K562 (cell line): ENCODE data around the gene BMPER. TPM values are rescaled to one million over a fixed set of nuclear protein-coding genes. Genes with fewer than 3 reads are reported as not detected.

Experiments
- ATAC-seq: fragments of 200-7000 bp; cut with Tn5 transposase; 3 replicates; pipeline ENCODE4 v1.9.1; 2020; ENCODE audit warnings: moderate library complexity
- BruUV-seq: library from RNA; stranded (reverse); fragments of 400-500 nt; replicated peaks from 2 replicates; lab custom pipeline; 2021; lab: Mats Ljungman, UMichigan
- CTCF ChIA-PET: fragments of 300-600 bp; formaldehyde crosslinking; extraction: SDS; loops from one replicate; lab custom pipeline; 2021; ENCODE audit warnings: low intra/inter-chr PET ratio; lab: Yijun Ruan, JAX
- POLR2A ChIA-PET: fragments of 300-600, 350-650 bp; sonication (Branson Sonifier 250); formaldehyde crosslinking; extraction: SDS; loops from one replicate; lab custom pipeline; 2021; ENCODE audit warnings: antibody characterized with exemption, inconsistent platforms; lab: Yijun Ruan, JAX
- DNase-seq, 4 experiments: peaks; one replicate each; pipeline versions ENCODE4 v3.0.0 to v3.0.0-alpha.2; 2011 to 2018; ENCODE audit warnings: low spot score in 3 of 4, mixed read lengths in 3 of 4; ENCODE audit errors: extremely low read depth in 1 of 4
- FAIRE-seq: peaks from 2 replicates; lab custom pipeline; 2011; peaks lifted over from hg19 to GRCh38; lab: Jason Lieb, UNC
- H2AFZ ChIP-seq: 2 replicates; pipeline ENCODE4 v1.6.0; 2011; ENCODE audit warnings: low read depth, low read length, control low read depth, inconsistent platforms
- H3K27ac ChIP-seq: fragments of 200-600 bp; 3 replicates; pipeline ENCODE4 v1.8.0; 2011; ENCODE audit warnings: low read depth, mild to moderate bottlenecking, control low read depth, inconsistent platforms, low read length, moderate library complexity, mixed read lengths; ENCODE audit errors: extremely low read depth
- H3K27me3 ChIP-seq, 2 experiments: fragments of 300-600 bp in 1 of 2; 2 replicates in 1 of 2; 3 replicates in 1 of 2; pipeline versions ENCODE4 v1.6.0 to v1.8.0; 2011; ENCODE audit warnings: inconsistent platforms in 2 of 2, low read length in 2 of 2, mild to moderate bottlenecking in 1 of 2, mixed read lengths in 1 of 2, moderate library complexity in 1 of 2; ENCODE audit not compliant: control insufficient read depth in 2 of 2, insufficient read depth in 2 of 2
- H3K36me3 ChIP-seq: fragments of 300-600 bp; 3 replicates; pipeline ENCODE4 v1.8.0; 2011; ENCODE audit warnings: mild to moderate bottlenecking, low read length, inconsistent platforms; ENCODE audit not compliant: control insufficient read depth, insufficient read depth
- H3K4me1 ChIP-seq, 2 experiments: fragments of 200-600 bp in 1 of 2; replicated peaks in 1 of 2; 2 replicates in 1 of 2; 3 replicates in 1 of 2; pipeline versions ENCODE4 v1.5.1 to v1.8.0; 2011; ENCODE audit warnings: inconsistent platforms in 2 of 2, low read length in 2 of 2, mild to moderate bottlenecking in 1 of 2, mixed read lengths in 1 of 2, moderate library complexity in 1 of 2; ENCODE audit not compliant: control insufficient read depth in 2 of 2, insufficient read depth in 2 of 2
- H3K4me2 ChIP-seq: 2 replicates; pipeline ENCODE4 v1.6.1; 2011; ENCODE audit warnings: low read length, control low read depth, inconsistent platforms, mixed read lengths; ENCODE audit not compliant: insufficient read depth
- H3K4me3 ChIP-seq: fragments of 200-600 bp; sonication (generic), shearing (Covaris generic); 2 replicates; pipeline ENCODE4 v1.5.1; 2016; ENCODE audit warnings: control low read depth, inconsistent platforms
- H3K79me2 ChIP-seq: fragments of 200-600 bp; 3 replicates; pipeline ENCODE4 v1.8.0; 2011; ENCODE audit warnings: low read length, inconsistent platforms; ENCODE audit not compliant: control insufficient read depth, insufficient read depth
- H3K9ac ChIP-seq, 2 experiments: 2 replicates each; pipeline versions ENCODE4 v1.6.0 to v1.6.1; 2011; ENCODE audit warnings: low read depth in 2 of 2, low read length in 2 of 2, control low read depth in 1 of 2, inconsistent platforms in 1 of 2, mild to moderate bottlenecking in 1 of 2, mixed read lengths in 1 of 2; ENCODE audit not compliant: insufficient read depth in 1 of 2
- H3K9me1 ChIP-seq: one replicate; pipeline ENCODE4 v1.6.0; 2011; ENCODE audit warnings: inconsistent platforms, mild to moderate bottlenecking, low read length, moderate library complexity; ENCODE audit not compliant: control insufficient read depth, insufficient read depth
- H3K9me3 ChIP-seq: replicated peaks from 2 replicates; pipeline ENCODE4 v1.5.1; 2011; ENCODE audit warnings: low read depth, low read length, inconsistent platforms; ENCODE audit not compliant: control insufficient read depth, insufficient read depth
- H4K20me1 ChIP-seq: replicated peaks from 2 replicates; pipeline ENCODE4 v1.6.1; 2011; ENCODE audit warnings: low read length, inconsistent platforms, mixed read lengths; ENCODE audit not compliant: control insufficient read depth, insufficient read depth
- CBX1 ChIP-seq: sonication (generic); IDR thresholded peaks from 2 replicates; pipeline ENCODE4 v1.6.1; 2016; ENCODE audit warnings: antibody characterized with exemption, low read depth, mild to moderate bottlenecking
- NR1H2 ChIP-seq: sonication (generic); formaldehyde crosslinking; IDR thresholded peaks from 2 replicates; pipeline ENCODE4 v1.4.0; 2020; ENCODE audit warnings: mild to moderate bottlenecking, missing genetic modification reagents
- RBFOX2 ChIP-seq: fragments of 200-400 bp; formaldehyde crosslinking; IDR thresholded peaks from 2 replicates; pipeline ENCODE4 v1.6.1; 2017; ENCODE audit warnings: low read depth, mild to moderate bottlenecking, low read length, moderate library complexity
- ZNF134 ChIP-seq: fragments of 250-450 bp; sonication (Bioruptor Pico); conservative IDR thresholded peaks from 2 replicates; pipeline ENCODE4 v1.4.0; 2020
- WGBS: fragments of 100-300 bp; shearing (Covaris generic); methylation state at CpG from one replicate; pipeline ENCODE4 v1.1.6; 2016; ENCODE audit warnings: low coverage, mixed read lengths; ENCODE audit not compliant: insufficient coverage; ENCODE audit errors: missing lambda C conversion rate; 5-methylcytosine and 5-hydroxymethylcytosine counted together
- in situ Hi-C: fragments of 300-500 bp; cut with MboI; formaldehyde crosslinking; loops from 4 replicates; pipeline ENCODE4 v1.15.0; 2018; ENCODE audit warnings: inconsistent platforms, mixed read lengths
- intact Hi-C: fragments of 100-400 bp; cut with micrococcal nuclease; formaldehyde crosslinking; loops from 2 replicates; pipeline ENCODE4 v1.14.2; 2022
- polyA plus RNA-seq, 8 experiments: library from polyadenylated mRNA; depleted of rRNA in 4 of 8; stranded (reverse) in 5 of 8; unstranded in 3 of 8; fragments of >200 nt; fragmentation: Nextera tagmentation in 2 of 8; fragmentation: Illumina TruSeq in 1 of 8; extraction: Ambion mirVana in 2 of 8; extraction: Trizol in 1 of 8; gene quantifications; 2 replicates each; pipeline versions ENCODE4 v1.2.1 to v1.2.3, GENCODE V29; 2011 to 2014; ENCODE audit warnings: inconsistent platforms in 1 of 8, missing spikeins in 1 of 8
- total RNA-seq, 7 experiments: library from RNA; depleted of rRNA in 6 of 7; stranded (reverse); fragments of >200 nt in 6 of 7; fragmentation: Illumina TruSeq in 2 of 7; extraction: Trizol in 2 of 7; gene quantifications; 2 replicates each; pipeline versions ENCODE4 v1.2.1 to v1.2.3, GENCODE V29; 2011 to 2021; ENCODE audit warnings: low replicate concordance in 1 of 7
- TF ChIP-seq, protein P1 (sequence below), 3 experiments: IDR thresholded peaks in 2 of 3; conservative IDR thresholded peaks in 1 of 3; 2 replicates each; pipeline ENCODE4 v1.5.1; 2011 to 2012; ENCODE audit warnings: low read length in 3 of 3, mild to moderate bottlenecking in 3 of 3, control low read depth in 2 of 3, improper control_type of control experiment in 1 of 3, inconsistent platforms in 1 of 3, low read depth in 1 of 3, mixed read lengths in 1 of 3, moderate library complexity in 1 of 3; ENCODE audit not compliant: insufficient read depth in 2 of 3

Gene BMPER
- total and polyA plus RNA-seq, 9 of the 15 experiments (the other 6 are each of a cell fraction or from before 2014, with no cell fraction given): not detected

DNA sequence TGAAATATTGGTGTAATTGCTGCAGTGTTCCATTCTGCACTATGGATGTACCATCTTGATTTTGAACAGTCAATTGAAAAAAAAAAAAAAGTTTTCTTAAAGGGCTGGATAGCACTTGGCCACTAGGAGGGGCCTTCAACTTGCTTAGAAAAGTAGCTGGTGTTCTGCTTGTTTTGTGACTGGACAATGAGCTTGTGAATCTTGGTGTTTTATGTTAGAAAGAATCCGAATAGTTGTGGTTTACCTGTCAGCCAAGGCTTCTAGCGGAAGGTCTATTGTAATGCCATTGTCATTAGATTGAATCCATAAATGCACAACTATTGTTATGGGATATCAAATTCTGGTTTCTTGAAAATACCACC is 77.1 kb downstream of the BMPER start:
- H3K9ac ChIP-seq: no peak overlapping the region
- no peaks in the 10 kb centered on the region for H3K4me1 ChIP-seq
- WGBS: 0% methylated on average over 2 of the region's 2 CpGs
- POLR2A ChIA-PET: no interaction called here
- DNase-seq: no peak
- no peak for FAIRE-seq
- no peak overlapping the region for H2AFZ ChIP-seq
- in situ Hi-C loops (no loop called here), intact Hi-C loops (no loop called here)
- H3K4me2 ChIP-seq: no peak overlapping the region
- no peaks in the 10 kb centered on the region for H3K79me2 ChIP-seq
- H3K27ac ChIP-seq: no peak overlapping the region
- ATAC-seq: no peak
- H3K4me3 ChIP-seq: no peak overlapping the region
- H3K27me3 ChIP-seq: no peaks in the 10 kb centered on the region
- CTCF ChIA-PET: no interaction called here
- TF ChIP-seq NR1H2 (CRISPR knock-in tag) (no peak), RBFOX2 (no peak), CBX1 (no peak), ZNF134 (no peak)
- TF ChIP-seq, protein P1, sequence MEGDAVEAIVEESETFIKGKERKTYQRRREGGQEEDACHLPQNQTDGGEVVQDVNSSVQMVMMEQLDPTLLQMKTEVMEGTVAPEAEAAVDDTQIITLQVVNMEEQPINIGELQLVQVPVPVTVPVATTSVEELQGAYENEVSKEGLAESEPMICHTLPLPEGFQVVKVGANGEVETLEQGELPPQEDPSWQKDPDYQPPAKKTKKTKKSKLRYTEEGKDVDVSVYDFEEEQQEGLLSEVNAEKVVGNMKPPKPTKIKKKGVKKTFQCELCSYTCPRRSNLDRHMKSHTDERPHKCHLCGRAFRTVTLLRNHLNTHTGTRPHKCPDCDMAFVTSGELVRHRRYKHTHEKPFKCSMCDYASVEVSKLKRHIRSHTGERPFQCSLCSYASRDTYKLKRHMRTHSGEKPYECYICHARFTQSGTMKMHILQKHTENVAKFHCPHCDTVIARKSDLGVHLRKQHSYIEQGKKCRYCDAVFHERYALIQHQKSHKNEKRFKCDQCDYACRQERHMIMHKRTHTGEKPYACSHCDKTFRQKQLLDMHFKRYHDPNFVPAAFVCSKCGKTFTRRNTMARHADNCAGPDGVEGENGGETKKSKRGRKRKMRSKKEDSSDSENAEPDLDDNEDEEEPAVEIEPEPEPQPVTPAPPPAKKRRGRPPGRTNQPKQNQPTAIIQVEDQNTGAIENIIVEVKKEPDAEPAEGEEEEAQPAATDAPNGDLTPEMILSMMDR (IDR thresholded peaks at IDR 0.05 in 2 of 3, conservative IDR thresholded peaks at IDR 0.05 in 1 of 3; ENCODE audit: insufficient read depth in 2 of 3, low read depth in 1 of 3, low read length in 3 of 3): 0 out of 6 replicates have a peak, but pooled peaks of 1 of the 3 experiments have one; percentile 17
- no TSS peak for BruUV-seq
- H3K9me1 ChIP-seq: no peaks in the 10 kb centered on the region
- H3K36me3 ChIP-seq: no peaks in the 10 kb centered on the region
- no peaks in the 10 kb centered on the region for H4K20me1 ChIP-seq
- no peaks in the 10 kb centered on the region; the same call in 1 of the 2 replicates for H3K9me3 ChIP-seq
